Stimulated activated naive CD8-positive, alpha-beta T cell treated with anti-CD3 and anti-CD28 coated beads, Interleukin-15, Interleukin-2, amounts not matched to agents 100 ng/mL and 50 ng/mL, for 24 hours (primary cell): ENCODE measurements around the gene GANC.

Experiments
- H3K27ac Mint-ChIP-seq: one replicate; pipeline ENCODE4 v1.8.0; 2021; ENCODE audit warnings: mild to moderate bottlenecking, mixed read lengths
- H3K27me3 Mint-ChIP-seq: one replicate; pipeline ENCODE4 v1.8.0; 2021; ENCODE audit warnings: mixed read lengths
- H3K36me3 Mint-ChIP-seq: one replicate; pipeline ENCODE4 v1.8.0; 2021; ENCODE audit warnings: low read depth, mixed read lengths
- H3K4me1 Mint-ChIP-seq: one replicate; pipeline ENCODE4 v1.8.0; 2021; ENCODE audit warnings: low read depth, mixed read lengths
- H3K4me3 Mint-ChIP-seq: one replicate; pipeline ENCODE4 v1.8.0; 2021; ENCODE audit warnings: mild to moderate bottlenecking, mixed read lengths
- H3K9me3 Mint-ChIP-seq: one replicate; pipeline ENCODE4 v1.8.0; 2021; ENCODE audit warnings: mixed read lengths

The GANC gene

GRCh38 chr15:42395838-42396237 lies 122.8 kb downstream of the GANC start:
- Mint-ChIP-seq H3K9me3 (no peaks in the 10 kb centered on the region), H3K27ac (no peak overlapping the region), H3K4me1 (no peaks in the 10 kb centered on the region)

GRCh38 chr15:42401544-42402454 lies 128.8 kb downstream of the GANC start:
- Mint-ChIP-seq H3K9me3 (no peaks in the 10 kb centered on the region), H3K36me3 (no peaks in the 10 kb centered on the region), H3K4me3 (no peak overlapping the region), H3K27me3 (no peaks in the 10 kb centered on the region), H3K27ac (no peak overlapping the region), H3K4me1 (no peaks in the 10 kb centered on the region)

More at GRCh38 chr15:42395838-42396237, 122.8 kb downstream of the GANC start:
- Mint-ChIP-seq H3K27me3 (no peaks in the 10 kb centered on the region), H3K4me3 (no peak overlapping the region), H3K36me3 (no peaks in the 10 kb centered on the region)

- no peaks in the 10 kb centered on the region for H3K27me3 Mint-ChIP-seq
- H3K9me3 Mint-ChIP-seq: no peaks in the 10 kb centered on the region
- H3K4me3 Mint-ChIP-seq: no peak overlapping the region
- H3K36me3 Mint-ChIP-seq: no peaks in the 10 kb centered on the region
- H3K27ac Mint-ChIP-seq: no peak overlapping the region
- no peaks in the 10 kb centered on the region for H3K4me1 Mint-ChIP-seq
These were observed 129.6 kb downstream of the GANC start for GRCh38 chr15:42402455-42403205.

- no peaks in the 10 kb centered on the region for H3K36me3 Mint-ChIP-seq
- no peaks in the 10 kb centered on the region for H3K9me3 Mint-ChIP-seq
- no peaks in the 10 kb centered on the region for H3K27me3 Mint-ChIP-seq
- H3K4me1 Mint-ChIP-seq: no peaks in the 10 kb centered on the region
- H3K4me3 Mint-ChIP-seq: no peak overlapping the region
- H3K27ac Mint-ChIP-seq: no peak overlapping the region
These were observed 130.4 kb downstream of the GANC start for GRCh38 chr15:42403389-42403788.

GRCh38 chr15:42404461-42405235 lies 131.6 kb downstream of the GANC start:
- H3K9me3 Mint-ChIP-seq: no peaks in the 10 kb centered on the region
- H3K4me3 Mint-ChIP-seq: no peak overlapping the region
- no peaks in the 10 kb centered on the region for H3K4me1 Mint-ChIP-seq
- no peaks in the 10 kb centered on the region for H3K27me3 Mint-ChIP-seq
- no peak overlapping the region for H3K27ac Mint-ChIP-seq
- H3K36me3 Mint-ChIP-seq: no peaks in the 10 kb centered on the region

- no peaks in the 10 kb centered on the region for H3K9me3 Mint-ChIP-seq
- H3K4me1 Mint-ChIP-seq: no peaks in the 10 kb centered on the region
- H3K27ac Mint-ChIP-seq: no peak overlapping the region
- H3K4me3 Mint-ChIP-seq: no peak overlapping the region
- H3K36me3 Mint-ChIP-seq: no peaks in the 10 kb centered on the region
- no peaks in the 10 kb centered on the region for H3K27me3 Mint-ChIP-seq
These were observed 133.0 kb downstream of the GANC start for GRCh38 chr15:42405863-42406482.
